Activated T-cell treated with anti-CD3 and anti-CD28 coated beads for 24 hours (primary cell): ENCODE measurements around the gene CD37.

Experiments used
- DNase-seq: peaks from one replicate; pipeline ENCODE4 v3.0.0-alpha.2; 2020; ENCODE audit warnings: low read depth

CD37 gene

GRCh38 chr19:49380391-49380790, 45.2 kb downstream of the CD37 start:
- no peak for DNase-seq

- no peak for DNase-seq
Observed at GRCh38 chr19:49382639-49383038, 47.4 kb downstream of the CD37 start.

GRCh38 chr19:49383599-49383998, 48.4 kb downstream of the CD37 start:
- no peak for DNase-seq

GRCh38 chr19:49387936-49388372, 52.7 kb downstream of the CD37 start, which contains the start of gene KASH5:
TSS of gene KASH5 (plus strand) at chr19:49388249. CDS start at chr19:49390884, 2,635 bp downstream.
- DNase-seq = peak; percentile 85

GRCh38 chr19:49389406-49389805, 54.2 kb downstream of the CD37 start:
- no peak for DNase-seq
